SH-SY5Y (cell line): ENCODE measurements around the gene MYO18B.

Experiments
- GATA2 ChIP-seq: IDR thresholded peaks from 2 replicates; pipeline ENCODE4 v1.6.1; 2011; ENCODE audit warnings: mild to moderate bottlenecking, low read depth, low read length
- GATA3 ChIP-seq: IDR thresholded peaks from 2 replicates; pipeline ENCODE4 v1.6.1; 2011; ENCODE audit warnings: low read depth, mild to moderate bottlenecking, low read length, moderate library complexity

DNA sequence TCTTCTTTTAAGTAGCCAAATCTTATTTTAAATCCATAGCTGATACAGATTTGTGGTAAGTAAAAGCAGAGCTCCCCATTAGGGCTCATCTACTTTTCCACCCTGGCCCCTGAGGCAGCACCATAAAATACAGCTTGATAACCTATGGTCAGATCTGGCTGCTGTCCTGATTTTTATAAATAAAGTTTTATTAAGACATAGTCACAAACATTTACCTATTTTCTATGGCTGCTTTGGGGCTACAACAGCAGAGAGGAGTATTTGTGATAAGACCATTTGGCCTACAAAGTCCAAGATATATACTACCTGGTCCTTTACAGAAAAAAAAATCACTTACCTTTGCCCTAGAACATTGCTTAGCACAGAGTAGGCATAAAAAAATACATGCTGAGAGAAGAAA, 227.3 kb downstream of the MYO18B start:
- no peak for TF ChIP-seq GATA2
- TF ChIP-seq GATA3, result no peak
